ENCODE results near the gene EIF4E3. TPM values are rescaled to one million over a fixed set of nuclear protein-coding genes. Genes with fewer than 3 reads are reported as not detected.

Gene EIF4E3
- total and polyA plus RNA-seq, 7 donors = 10.3 to 60.1 (median 48.6) TPM

DNA sequence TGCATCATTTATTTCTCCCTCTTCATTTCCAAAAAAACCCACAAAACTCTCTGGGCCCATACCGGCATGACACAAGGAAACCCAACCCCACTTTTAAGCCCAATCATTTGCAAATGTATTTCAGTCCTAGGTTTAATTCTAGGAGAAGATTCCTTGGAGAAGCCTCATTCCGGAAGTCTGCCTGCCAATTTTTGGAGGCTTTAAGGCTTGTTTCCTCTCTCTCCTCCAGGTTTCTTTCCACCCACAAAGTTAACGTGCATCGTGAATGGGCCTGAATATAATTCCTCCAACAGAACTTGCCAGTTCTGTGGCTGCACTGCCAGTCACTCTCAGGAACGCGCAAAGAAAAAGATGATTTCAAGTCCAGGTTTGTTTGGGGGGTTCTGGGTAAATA, 71.8 kb downstream of the EIF4E3 start:
- Histone ChIP-seq H3K36me3 (ENCODE audit: insufficient read depth in 1 of 2, low read depth in 1 of 2) (no peaks in the 10 kb centered on the region), H3K27ac (no peak overlapping the region), H3K4me1 (peaks cover 8% of the 10 kb centered on the region), H3K27me3 (ENCODE audit: insufficient read depth in 3 of 3, low read length in 2 of 3) (no peaks in the 10 kb centered on the region), H3K4me3 (no peak overlapping the region), H3K9me3 (no peaks in the 10 kb centered on the region)
- TF ChIP-seq, protein P1, sequence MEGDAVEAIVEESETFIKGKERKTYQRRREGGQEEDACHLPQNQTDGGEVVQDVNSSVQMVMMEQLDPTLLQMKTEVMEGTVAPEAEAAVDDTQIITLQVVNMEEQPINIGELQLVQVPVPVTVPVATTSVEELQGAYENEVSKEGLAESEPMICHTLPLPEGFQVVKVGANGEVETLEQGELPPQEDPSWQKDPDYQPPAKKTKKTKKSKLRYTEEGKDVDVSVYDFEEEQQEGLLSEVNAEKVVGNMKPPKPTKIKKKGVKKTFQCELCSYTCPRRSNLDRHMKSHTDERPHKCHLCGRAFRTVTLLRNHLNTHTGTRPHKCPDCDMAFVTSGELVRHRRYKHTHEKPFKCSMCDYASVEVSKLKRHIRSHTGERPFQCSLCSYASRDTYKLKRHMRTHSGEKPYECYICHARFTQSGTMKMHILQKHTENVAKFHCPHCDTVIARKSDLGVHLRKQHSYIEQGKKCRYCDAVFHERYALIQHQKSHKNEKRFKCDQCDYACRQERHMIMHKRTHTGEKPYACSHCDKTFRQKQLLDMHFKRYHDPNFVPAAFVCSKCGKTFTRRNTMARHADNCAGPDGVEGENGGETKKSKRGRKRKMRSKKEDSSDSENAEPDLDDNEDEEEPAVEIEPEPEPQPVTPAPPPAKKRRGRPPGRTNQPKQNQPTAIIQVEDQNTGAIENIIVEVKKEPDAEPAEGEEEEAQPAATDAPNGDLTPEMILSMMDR (IDR thresholded peaks at IDR 0.05) = no peak
- DNase-seq (no peak), ATAC-seq (no peak)
- 74 to 77% (median 74%) methylated on average over 6 of the region's 6 CpGs for WGBS, 3 donors
- intact Hi-C loops (cut with DNase I) = loop anchor here (2.0 to 10.0 kb wide), 4 partner anchors 1101 to 1591 kb away; no protein-coding TSS in a partner anchor

DNA sequence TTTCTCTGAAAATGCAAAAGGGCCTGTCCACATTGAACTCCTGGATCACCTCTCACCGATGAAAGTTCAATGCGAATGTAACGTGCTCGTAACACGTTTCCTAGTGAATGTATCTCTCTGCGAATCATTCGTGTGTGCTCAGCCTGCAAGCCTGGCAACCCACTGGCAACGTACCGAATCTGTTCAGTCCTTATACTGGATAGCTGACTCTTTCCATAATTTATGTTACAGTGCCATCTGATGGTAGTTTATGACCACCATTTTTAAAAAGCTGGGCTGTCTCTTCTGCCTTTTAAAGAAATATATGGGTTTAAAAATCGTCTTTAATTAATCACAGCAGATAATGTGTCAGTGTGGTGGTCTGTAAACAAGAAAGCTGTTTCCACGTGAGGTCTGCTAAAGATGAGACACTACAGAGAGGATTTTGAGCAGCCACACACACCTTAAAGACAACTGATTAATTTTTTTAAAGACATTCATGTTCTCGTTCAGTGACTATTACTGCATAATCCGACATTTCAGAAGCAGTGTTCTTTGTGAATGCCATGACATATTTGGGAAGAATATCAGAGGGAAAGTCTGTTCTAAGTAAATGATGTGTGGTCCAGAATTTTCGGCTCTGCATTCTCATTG, 72.3 kb downstream of the EIF4E3 start:
- ATAC-seq (peak; percentile 56 to 83 (median 72)), DNase-seq (peak in 1 of 2 donors; percentile 28)
- TF ChIP-seq, protein P1 (IDR thresholded peaks at IDR 0.05) = peak; percentile 58
- Histone ChIP-seq H3K4me3 (no peak overlapping the region), H3K36me3 (ENCODE audit: insufficient read depth in 1 of 2, low read depth in 1 of 2) (no peaks in the 10 kb centered on the region), H3K4me1 (peaks cover 3% of the 10 kb centered on the region), H3K9me3 (no peaks in the 10 kb centered on the region), H3K27ac (no peak overlapping the region), H3K27me3 (ENCODE audit: insufficient read depth in 3 of 3, low read length in 2 of 3) (no peaks in the 10 kb centered on the region)
- intact Hi-C loops (cut with DNase I) = loop anchor here (2.0 to 10.0 kb wide), 4 partner anchors 1101 to 1591 kb away; no protein-coding TSS in a partner anchor
- 24 to 36% (median 28%) methylated on average over 14 of the region's 14 CpGs for WGBS, 3 donors

DNA sequence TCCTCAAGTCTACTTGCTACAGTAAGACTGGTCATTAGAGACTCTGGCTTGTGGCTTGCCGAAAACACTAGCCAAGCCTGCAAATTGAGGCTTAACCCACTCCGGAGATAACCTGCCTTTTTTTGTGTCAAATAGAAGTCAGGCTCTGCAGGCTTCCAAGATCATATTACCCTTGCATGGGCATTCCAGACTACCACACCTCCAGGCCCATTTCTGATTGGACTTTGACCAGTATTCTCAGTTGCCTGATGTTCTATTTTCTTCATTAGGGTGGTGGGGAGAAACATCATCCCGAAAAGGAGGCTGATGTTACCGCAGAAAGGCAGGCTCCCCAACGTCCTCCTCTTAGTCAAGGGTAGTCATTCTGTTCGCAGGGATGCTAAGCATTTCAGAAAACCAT, 73.6 kb downstream of the EIF4E3 start:
- H3K4me1 ChIP-seq = no peaks in the 10 kb centered on the region
- WGBS, 3 donors = 72 to 87% (median 75%) methylated on average over 6 of the region's 6 CpGs
- H3K27ac ChIP-seq = no peak overlapping the region
- DNase-seq = no peak
- H3K9me3 ChIP-seq = no peaks in the 10 kb centered on the region
- H3K36me3 ChIP-seq (ENCODE audit: insufficient read depth in 1 of 2, low read depth in 1 of 2) = no peaks in the 10 kb centered on the region
- H3K4me3 ChIP-seq = no peak overlapping the region
- TF ChIP-seq, protein P1 (IDR thresholded peaks at IDR 0.05) = no peak
- no peaks in the 10 kb centered on the region for H3K27me3 ChIP-seq (ENCODE audit: insufficient read depth in 3 of 3, low read length in 2 of 3)
- intact Hi-C loops (cut with DNase I) = loop anchor here (2.0 to 10.0 kb wide), 4 partner anchors 1099 to 1589 kb away; no protein-coding TSS in a partner anchor
- no peak for ATAC-seq

DNA sequence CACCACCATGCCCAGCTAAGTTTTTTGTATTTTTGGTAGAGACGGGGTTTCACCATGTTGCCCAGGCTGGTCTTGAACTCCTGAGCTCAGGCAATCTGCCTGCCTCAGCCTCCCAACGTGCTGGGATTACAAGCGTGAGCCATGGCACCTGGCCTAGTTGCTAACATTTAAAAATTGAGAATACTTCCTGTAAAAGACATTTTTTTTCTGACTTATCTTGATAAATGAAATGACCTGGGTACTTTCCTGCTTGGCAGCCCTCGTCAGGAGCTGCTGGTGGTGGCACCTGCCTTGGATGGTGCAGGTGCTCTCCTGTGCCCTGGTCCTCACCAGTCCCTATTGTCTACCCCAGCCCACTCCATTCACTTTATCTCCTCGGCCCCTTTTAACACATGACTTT, 74.8 kb downstream of the EIF4E3 start:
- TF ChIP-seq, protein P1 (IDR thresholded peaks at IDR 0.05) = no peak
- Histone ChIP-seq H3K4me1 (no peaks in the 10 kb centered on the region), H3K36me3 (ENCODE audit: insufficient read depth in 1 of 2, low read depth in 1 of 2) (no peaks in the 10 kb centered on the region), H3K4me3 (no peak overlapping the region), H3K27me3 (ENCODE audit: insufficient read depth in 3 of 3, low read length in 2 of 3) (no peaks in the 10 kb centered on the region), H3K9me3 (no peaks in the 10 kb centered on the region), H3K27ac (no peak overlapping the region)
- ATAC-seq (no peak), DNase-seq (no peak)
- 80 to 84% (median 82%) methylated on average over 5 of the region's 5 CpGs for WGBS, 3 donors
- intact Hi-C loops (cut with DNase I) = loop anchor here (5.0 to 10.0 kb wide), 3 partner anchors 1098 to 1588 kb away; no protein-coding TSS in a partner anchor
